Kidney glomerular epithelial cell (primary cell): ENCODE data around the gene TMTC1.

Source experiments
- DNase-seq: peaks from one replicate; lab custom pipeline; 2025; lab: John Stamatoyannopoulos, UW

TMTC1 gene

DNA sequence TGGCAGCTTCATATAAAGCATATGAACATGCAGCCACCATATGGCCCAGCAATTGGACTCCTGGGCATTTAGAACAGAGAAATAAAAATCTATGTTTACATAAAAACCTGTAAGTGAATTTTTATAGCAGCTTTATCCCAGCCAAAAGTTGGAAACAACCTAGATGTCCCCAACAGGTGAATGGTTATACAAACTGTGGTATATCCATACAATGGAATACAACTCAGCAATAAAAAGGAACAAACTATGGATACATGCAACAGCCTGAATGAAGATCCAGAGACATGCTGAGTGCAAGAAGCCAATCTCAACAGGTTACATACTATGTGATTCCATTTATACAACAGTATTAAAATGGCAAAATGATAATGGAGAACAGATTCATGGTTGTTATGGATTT, 3.7 kb downstream of the TMTC1 start:
- DNase-seq = no peak

DNA sequence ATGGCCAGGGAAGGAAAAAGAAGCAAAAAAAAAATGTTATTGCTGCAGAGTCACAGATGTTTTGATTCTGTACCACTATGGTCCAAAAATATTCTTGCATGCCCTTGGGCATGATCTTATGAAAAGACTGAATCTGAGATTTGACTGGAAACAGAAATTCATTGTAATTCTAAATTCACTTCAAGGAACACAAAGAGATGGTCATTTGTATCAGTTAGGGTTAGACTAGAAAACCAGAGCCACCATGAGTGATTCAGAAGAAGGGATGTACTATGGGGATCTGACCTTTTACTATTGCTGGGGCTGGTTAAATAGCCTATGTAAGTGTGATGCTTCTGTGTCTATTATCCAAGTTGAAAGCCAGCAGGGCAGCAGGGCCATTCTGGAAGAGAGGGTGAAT, 5.2 kb downstream of the TMTC1 start:
- no peak for DNase-seq

DNA sequence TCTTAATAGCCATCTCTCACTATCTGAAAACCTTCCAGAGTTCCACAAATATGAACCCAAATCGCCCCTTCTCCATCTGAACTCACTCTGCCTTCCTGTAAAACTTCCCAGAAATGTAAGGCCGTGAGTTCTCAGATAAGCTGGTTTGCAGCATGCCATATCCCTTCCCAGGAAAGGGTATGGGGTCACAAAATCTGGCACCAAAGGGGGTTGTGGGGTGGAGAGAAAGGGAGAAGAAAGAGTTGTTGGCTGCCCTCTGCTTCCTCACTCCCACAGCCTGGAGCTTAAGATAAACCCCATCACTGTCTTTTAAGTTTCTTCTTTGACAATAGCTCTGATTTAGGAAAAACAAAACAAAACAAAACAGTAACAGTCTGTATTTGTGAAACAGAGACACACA, 10.7 kb downstream of the TMTC1 start:
- DNase-seq = no peak

DNA sequence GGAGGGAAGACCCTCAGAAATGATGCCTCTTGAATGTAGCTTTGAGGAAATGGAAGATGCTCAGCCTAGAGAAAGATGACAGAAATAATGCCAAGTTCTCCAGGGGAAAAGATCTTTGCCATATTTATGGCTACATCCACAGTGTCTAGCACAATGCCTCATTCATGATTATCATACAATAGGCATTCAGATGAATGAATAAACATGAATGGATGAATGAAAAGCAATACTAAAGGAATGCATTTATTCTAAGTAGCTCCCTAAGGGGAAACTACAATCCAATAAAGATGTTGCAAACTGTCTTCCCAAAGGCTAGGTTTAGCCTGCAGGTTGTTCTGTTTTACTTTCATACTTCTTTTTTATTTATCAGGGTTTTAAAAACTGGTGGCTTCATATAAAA, 12.0 kb downstream of the TMTC1 start:
- no peak for DNase-seq

DNA sequence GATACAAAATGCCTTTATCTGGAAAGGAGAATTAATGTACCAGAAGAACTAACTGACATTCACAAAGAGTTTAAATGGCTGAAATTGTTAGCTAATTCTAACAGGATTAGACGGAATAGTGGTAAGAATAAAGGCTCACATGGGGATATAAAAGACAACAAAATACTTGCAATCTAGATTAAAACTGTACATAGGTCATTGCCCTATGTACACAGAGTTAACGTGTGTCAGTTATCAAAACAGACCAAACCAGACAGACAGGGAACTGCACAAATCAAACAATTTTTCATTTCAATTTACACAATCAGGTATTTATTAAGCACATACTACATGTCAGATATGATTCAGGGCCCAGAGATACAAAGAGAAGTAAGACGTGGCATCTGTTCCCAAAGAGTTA, 12.6 kb downstream of the TMTC1 start:
- no peak for DNase-seq

DNA sequence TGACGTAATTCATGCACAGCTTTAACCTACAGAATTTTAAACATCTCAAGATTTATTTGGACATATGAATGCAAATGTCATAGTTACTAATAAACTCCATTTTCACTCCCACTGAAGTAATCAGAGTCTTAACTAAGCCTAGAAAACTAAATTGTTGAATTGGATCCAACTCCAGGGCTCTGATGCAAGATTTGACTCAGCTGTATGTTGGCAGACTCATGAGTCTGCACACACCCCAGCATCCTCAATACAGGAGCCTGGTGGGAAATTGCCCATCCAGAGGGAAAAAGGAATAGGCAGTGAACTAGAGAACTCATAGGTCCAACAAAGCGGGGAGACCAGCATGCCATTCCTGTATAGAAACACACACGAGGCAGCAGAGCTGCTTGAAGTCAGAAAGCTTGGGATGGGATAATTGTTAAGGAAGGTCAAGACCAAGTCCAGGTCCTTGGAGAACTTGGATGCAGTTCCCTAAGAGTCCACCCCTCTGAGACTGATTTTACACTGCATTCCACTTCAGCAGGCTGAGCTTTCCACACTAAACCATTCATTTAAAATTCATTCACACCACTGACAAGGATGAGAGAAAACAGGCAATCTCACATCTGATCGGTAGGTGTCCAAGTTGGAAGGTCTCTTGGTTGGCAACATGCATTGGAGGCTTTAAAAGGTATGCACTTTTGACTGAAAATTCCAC, 14.4 kb downstream of the TMTC1 start:
- DNase-seq = no peak

DNA sequence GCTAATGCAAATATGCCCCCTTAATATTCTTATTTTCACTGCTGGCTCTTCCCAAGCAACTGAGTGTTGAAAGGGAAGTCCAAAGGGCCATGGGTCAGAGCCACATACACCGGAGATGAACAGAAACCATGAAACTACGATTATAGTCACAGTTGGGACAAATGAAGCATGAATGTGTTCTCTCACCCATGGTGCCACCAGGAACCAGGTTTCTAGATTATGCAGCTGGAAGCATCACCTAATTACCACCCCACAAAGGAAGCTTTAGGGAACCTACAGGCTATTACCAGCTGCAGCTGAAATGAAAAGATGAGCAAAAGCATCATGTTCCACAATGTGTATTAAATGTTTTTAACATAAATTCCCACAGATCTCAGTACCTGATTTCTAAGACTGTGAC, 15.4 kb downstream of the TMTC1 start:
- DNase-seq = no peak

DNA sequence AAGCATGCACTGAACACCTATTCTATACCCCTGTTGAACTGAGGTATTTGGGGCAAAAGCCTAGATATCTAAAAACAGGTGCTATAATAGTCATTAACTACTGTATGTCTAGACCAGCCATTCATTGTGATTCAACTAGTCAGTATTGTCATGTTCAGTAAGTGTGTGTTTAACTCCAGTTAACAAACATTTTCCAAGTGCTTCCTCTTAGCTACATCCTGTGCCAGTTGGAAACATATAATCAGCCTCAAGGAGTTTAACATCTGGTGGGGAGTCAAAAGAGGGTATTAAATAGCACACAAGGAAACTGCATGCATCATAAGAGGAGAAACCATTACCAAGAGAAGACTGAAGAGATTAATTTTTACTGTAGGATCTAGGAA, 20.4 kb downstream of the TMTC1 start:
- DNase-seq = no peak

DNA sequence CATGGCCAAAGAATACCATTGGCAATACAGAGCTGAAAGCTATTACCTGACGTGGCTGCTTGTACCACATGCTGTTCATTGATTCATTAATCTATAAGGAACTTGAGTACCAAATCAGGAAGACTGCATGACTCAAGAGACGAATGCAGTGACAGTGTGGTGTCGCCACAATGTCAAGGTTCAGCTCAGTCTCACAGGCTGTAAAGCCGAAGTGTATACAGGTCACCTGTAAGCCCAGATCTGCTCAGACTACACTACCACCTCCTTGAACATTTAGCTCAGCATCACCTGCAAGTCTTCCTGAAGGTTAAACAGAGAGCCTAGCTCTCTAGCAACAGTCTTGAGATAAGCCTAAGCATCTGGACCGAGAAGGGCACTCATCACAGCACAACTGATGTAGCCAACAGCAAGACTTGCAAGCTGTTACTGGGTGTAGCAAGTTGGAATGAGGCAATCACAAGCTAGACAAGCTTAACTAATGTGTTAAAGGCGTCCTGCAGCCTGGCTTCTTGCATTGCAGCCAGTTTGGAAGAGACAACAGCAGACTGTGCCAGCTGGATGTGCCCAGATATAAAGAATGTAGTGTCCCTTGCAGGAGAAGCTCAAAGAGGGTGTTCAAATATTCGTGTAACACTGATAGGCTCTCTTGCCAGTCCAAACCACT, 21.0 kb downstream of the TMTC1 start:
- no peak for DNase-seq

DNA sequence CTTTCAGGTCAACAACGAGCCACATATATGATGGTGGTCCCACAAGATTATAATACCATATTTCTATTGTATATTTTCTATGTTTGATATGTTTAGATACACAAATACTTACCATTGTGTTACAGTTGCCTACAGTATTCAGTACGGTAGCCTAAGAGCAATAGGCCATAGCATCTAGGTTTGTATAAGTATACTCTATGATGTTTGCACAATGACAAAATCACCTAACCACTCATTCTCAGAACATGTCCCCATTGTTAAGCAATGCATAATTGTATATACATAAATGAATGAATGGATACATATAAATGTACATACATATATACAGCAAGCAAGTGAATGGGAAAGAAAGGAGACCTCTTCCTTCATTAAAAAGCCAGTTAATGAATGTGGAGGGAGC, 23.8 kb downstream of the TMTC1 start:
- DNase-seq = no peak

DNA sequence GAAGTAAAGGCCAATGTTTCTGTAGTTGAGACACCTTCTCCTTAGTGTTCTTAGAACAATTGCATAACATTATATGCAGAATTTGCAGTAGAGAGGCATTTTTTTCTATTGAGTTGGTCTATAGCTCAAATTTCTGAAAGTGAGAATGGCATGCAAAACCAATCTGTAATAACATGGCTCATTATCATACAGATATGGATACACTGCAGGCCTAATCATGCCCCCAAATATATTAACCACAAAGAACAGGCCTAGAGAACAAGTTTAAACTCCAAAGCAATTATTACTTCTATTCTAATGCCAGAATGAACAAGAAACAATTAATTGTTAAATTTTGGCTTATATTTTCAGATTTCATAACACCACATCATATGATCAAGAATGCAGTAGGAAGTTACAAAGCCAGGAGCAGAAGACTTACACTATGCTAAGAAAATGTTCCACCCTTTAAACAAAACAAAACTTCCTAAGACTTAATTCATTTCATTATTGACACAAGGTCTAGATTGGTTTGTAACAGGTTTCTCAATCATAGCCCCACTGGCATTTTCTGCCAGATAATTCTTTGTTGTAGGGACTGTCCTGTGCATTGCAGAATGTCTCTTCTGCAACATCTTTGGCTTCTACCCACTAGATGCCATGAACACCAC, 26.9 kb downstream of the TMTC1 start:
- no peak for DNase-seq

DNA sequence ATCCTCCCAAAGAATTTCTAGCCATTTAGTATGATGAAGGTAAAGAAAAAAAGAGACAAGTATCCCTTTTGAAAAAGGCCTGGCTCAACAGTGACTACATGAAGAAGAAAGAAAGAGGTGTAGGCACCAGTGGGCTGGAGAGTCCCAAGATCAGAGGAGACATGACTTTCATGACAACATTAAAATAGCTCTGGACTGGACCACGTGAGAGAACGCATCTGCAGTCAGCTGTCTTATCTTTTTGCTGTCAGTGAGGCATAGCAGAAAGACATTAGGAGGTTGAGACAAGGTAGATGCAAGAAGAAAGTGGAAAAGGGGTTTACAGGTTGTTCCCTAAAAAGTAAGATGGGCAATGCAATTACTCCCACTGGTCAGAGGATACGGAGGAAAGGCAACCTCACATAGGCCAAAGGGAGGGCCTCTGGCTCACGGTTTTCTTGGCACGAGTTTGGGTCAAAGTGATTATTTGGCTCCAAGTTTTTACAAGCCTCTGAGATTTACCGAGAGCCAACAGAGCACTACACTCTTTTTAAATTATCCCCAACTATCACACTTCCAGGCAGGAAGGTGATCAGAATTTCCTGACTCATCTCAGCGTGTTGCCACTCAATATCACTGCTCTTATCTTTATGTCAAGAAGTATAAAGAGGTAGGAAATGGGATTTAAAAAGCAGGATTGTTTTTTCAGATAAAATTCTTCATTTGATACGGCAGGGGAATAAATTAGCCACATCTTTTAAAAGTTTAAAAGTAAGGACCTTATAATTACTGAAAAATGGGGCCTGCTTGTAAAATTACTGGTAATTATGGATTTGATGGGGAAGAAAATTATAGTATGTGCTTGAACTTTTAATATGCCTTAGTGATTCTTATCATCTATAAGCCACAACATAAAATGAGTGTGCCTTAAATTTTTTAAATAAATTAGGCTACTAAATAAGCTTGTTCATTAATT, 29.2 kb downstream of the TMTC1 start:
- no peak for DNase-seq

DNA sequence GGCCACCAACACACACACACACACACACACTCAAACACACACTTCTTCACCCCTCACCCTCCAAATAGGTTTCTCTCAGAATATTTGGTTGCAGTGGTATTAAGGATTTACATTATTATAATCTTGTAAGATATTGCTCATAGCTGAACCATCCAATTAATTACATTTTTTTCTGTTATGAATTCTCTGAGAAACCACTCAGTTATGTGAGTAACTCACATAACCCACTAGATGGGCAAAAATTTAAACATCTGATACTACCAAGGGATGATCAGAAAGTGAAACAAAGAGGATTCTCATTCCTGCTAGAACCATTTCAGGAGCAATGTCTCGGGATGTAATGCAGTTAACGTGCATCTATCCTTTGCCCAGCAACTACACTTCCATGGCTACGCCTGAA, 31.6 kb downstream of the TMTC1 start:
- no peak for DNase-seq

DNA sequence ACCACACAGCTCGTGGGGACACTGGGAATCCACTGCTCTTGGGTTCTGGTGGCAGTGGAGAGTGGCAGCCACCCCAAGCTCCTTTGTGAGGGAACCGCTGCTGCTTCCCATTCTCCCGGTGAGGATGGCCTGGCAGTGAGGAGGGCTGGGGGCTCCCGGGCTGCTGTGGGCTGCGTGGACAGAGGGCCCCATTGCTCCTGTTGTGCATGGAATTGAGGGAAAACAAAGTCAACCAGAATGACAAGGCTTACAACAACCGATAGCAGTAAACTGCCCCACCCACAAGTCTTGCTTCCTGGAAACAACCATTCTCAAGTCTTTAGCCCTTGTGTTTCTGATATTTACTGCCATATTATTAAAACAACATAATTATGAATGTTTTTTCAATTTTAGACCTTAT, 32.1 kb downstream of the TMTC1 start:
- no peak for DNase-seq

DNA sequence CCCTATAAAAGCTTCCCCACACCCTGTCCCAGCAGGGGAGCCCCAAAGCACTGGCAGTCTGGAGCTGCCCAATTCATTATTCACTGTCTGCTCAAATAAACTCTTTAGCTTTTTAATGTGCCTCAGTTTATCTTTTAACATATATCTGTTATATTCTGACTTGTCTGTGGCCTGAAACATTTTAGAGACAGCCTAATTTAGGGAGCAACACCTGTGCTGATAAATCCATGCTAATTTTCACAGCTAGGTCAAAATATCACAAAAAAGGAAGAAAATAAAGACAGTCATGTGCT, 32.9 kb downstream of the TMTC1 start:
- no peak for DNase-seq

DNA sequence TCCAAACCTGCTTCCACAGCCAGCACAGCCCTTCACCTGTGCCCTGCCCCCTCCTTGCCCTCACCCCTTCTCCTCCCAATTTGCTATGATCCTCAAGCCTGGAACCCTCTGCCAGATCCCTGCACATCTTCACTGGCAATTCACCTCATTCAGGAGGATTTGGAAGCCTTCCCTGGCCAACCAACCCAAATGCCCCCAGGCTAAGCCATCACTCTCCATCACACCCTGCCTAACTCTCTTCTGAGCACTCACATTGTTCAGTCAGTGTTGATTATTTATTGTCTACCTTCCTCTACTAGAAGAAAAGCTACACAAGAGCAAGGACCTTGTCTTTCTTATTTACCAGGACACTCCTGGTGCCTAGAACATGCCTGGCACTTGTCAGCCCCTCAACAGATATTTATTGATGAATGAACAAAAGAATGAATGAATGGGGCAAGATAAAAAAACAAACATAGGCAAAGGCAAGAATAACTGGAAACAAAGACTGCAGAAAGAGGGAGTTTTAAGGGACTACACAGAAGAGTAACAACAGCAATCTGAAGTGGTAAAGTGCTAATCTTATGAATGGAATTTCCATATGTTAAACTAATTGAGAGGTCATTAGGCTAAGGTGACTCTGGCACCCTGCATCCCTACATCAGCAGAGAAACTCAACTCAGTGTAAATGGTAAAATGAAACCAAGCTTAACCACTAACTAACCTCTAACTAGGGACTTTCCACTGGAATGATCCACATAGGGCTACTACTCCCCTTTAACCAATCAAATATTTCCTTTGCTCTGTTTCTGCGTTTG, 33.4 kb downstream of the TMTC1 start:
- DNase-seq = no peak

DNA sequence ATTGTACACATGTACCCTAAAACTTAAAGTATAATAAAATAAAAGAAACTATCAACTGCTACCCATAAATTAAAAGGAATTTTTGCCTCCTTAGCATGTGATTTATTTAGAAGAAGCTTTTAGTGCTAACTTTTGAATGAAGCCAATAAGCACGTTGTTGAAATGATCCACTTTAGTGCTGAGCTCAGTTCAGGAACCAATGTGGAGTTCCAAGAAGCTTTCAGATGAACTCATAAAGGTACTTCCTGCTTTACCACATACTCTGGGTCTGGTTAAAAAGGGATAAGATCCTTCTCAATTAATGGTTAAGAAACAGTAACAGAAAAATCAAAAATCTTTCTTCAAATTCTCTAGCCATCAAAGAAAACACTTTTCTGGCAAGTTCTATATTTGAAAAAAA, 39.4 kb downstream of the TMTC1 start:
- no peak for DNase-seq

DNA sequence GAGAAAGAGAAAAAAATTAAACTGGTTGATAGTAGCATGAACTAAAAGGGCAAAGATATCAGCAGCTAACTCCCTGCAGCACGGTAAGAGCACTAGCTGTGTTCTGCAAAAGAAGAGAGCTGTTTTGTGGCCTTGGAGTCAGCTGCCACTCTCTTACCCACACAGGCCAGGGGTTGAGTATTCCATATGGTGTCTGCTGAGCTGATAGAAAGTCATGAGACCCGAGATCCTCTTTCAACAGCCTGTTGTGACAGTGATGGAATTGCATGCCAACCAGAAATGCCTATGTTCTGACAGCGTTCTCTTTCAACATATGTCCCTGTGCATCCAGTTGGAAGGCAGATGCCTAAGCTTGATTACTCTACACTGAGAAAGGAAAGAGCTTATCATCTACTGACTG, 39.9 kb downstream of the TMTC1 start:
- DNase-seq = no peak

DNA sequence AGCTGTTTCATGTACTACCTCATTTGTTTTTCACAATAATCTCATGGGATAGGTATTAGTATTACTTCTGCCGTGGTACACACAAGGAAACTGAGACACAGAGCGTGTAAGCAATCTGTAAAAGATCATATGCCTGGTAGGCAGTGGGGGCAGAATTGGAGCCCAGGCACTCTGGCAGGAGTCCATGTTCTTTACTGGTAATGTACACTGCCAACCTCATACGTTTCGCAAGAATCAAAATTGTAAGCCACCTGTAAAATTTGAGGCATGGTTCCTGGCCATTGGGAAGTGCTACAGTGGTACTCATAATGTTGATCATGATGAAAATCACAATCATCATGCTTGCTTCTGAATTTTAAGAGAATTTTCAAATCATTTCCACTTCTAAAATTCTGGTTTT, 40.7 kb downstream of the TMTC1 start:
- no peak for DNase-seq

DNA sequence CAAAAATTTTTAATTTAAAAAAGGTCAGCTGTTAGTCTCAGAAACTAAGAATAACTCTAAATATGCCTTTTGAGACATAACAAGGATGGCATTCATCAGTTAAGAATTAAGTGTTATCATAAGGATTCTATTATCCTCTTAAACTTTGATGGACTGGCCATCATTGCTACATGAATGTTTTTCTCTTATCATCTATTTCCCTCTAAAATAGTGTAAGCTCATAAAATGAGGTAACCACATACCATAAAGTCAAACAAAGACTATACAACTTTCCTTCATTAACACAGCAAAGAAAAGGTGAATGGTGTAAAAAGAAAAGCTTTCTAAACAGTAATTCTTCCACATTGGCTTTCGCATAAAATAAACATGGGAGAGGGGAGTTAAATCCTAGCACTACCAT, 41.1 kb downstream of the TMTC1 start:
- DNase-seq = no peak

DNA sequence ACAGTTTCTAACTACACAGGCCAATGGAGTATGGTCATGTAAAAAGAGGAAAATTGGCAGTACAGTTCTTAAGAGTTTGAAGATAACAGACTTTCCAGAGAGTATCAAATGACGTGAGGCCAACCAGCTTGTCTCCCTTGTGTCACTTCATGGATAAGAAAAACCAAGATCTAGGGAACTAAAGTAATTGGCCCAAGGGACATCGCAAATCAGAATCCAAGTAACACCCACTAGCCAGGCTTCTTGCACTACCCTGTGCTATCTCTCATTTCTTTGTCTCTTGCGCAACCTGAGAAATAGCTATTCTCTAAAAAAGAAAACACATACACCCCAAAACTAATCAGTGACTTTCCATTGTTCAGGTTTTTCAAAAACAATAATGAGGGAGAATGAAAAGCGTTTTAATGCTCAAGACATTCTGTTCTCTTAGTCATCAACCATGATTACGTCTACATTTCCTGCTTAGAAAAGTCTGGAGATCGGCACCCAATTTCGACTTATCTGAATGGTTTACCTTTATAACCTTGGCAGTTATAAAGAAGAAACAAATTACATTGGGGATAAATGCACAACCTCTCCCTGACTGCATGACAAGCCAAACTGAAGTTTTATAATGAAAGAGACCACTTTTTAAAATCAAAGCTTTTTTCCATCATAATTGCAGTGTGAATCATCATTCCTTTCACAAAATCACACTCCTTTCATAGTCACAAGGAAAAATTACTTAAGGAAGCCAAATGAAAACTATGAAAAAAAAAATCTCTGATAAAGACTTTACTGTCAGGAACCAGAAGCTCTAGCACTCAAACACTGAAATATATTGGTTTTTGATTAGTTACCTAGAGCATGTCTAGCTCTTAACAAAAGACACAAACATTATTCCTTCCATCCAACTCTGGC, 42.1 kb downstream of the TMTC1 start:
- DNase-seq = peak; percentile 3
